ENCODE measurements around the gene DQX1. TPM values are rescaled to one million over a fixed set of nuclear protein-coding genes. Genes with fewer than 3 reads are reported as not detected.

The DQX1 gene
- total and polyA plus RNA-seq, 2 of the 8 experiments (the other 6 are each of a cell fraction or from before 2014, with no cell fraction given) = 0.76 to 1.1 TPM

GRCh38 chr2:74495440-74495839 lies 30.6 kb downstream of the DQX1 start:
- H3K4ac ChIP-seq (replicated peaks; ENCODE audit: insufficient read length, low read depth, low read length) = no peak overlapping the region
- 75% methylated on average over 1 of the region's 1 CpG; no CpG with 5 or more reads in 1 of the 2 experiments for WGBS, 2 experiments (ENCODE audit: extremely low coverage in 1 of 2, insufficient coverage in 1 of 2, insufficient read length in 1 of 2, insufficient replicate concordance in 2 of 2, low coverage in 1 of 2, low lambda C conversion rate in 2 of 2, missing lambda C conversion rate in 1 of 2)
- H4K8ac ChIP-seq (ENCODE audit: extremely low read depth, insufficient read depth, low read length) = no peak overlapping the region
- no peak overlapping the region for H2AFZ ChIP-seq (ENCODE audit: low read length)
- no peaks in the 10 kb centered on the region for H3K79me2 ChIP-seq (ENCODE audit: control insufficient read depth in 1 of 2, insufficient read depth in 2 of 2, low read length in 2 of 2)
- peaks cover 7 to 20% (median 17%) of the 10 kb centered on the region in 4 experiments for H3K36me3 ChIP-seq (ENCODE audit: control insufficient read depth in 2 of 4, insufficient read depth in 4 of 4, low read length in 3 of 4)
- no peak overlapping the region for H3K4me2 ChIP-seq (ENCODE audit: insufficient read depth in 1 of 2, low read depth in 2 of 2, low read length in 2 of 2)
- DNase-seq (ENCODE audit: low read depth in 1 of 2, low spot score in 2 of 2) (no peak), FAIRE-seq (no peak)
- peaks cover 1 to 12% of the 10 kb centered on the region in 2 experiments for H4K20me1 ChIP-seq (replicated peaks in 1 of 2; ENCODE audit: control insufficient read depth in 1 of 2, insufficient read depth in 2 of 2, low read length in 2 of 2)
- no peak overlapping the region for H2BK12ac ChIP-seq (ENCODE audit: low read depth, low read length)
- H2BK120ac ChIP-seq (replicated peaks; ENCODE audit: low read depth, low read length) = no peak overlapping the region
- no peak overlapping the region for H2BK15ac ChIP-seq (ENCODE audit: low read length)
- no peak overlapping the region for H4K91ac ChIP-seq (replicated peaks; ENCODE audit: insufficient read length, low read length)
- no peak overlapping the region for H2BK20ac ChIP-seq (ENCODE audit: low read length)
- no peak overlapping the region for H2BK5ac ChIP-seq (ENCODE audit: low read depth, low read length)
- H3K4me3 ChIP-seq (ENCODE audit: extremely low read depth in 1 of 4, insufficient read depth in 2 of 4, low read depth in 3 of 4, low read length in 4 of 4) = no peak overlapping the region
- H3K9ac ChIP-seq (replicated peaks in 1 of 4; ENCODE audit: extremely low read depth in 1 of 4, low read depth in 3 of 4, low read length in 3 of 4) = no peak overlapping the region
- no peaks in the 10 kb centered on the region for H3K79me1 ChIP-seq (ENCODE audit: low read depth, low read length)
- no peak overlapping the region for H4K5ac ChIP-seq (ENCODE audit: insufficient read length, low read depth, low read length)
- H3K18ac ChIP-seq (ENCODE audit: extremely low read depth, low read length) = no peak overlapping the region
- peaks cover 20% of the 10 kb centered on the region; the same call in 1 of the 2 replicates for H3K23me2 ChIP-seq (ENCODE audit: low read depth, low read length)
- no peaks in the 10 kb centered on the region for H3K9me3 ChIP-seq (ENCODE audit: insufficient read depth in 2 of 2, low read depth in 1 of 2, low read length in 1 of 2)
- CTCF ChIA-PET (ENCODE audit: partially characterized antibody) = interaction anchor here (0.9 to 2.1 kb wide), 2 partner anchors 12 to 93 kb away, joined by 3 to 8 read pairs; partner anchors contain the start of genes CCDC142 and TTC31
- H3K27ac ChIP-seq (ENCODE audit: low read depth, low read length) = no peak overlapping the region
- no peak overlapping the region for H3K56ac ChIP-seq (replicated peaks; ENCODE audit: insufficient read length, low read depth, low read length)
- H3K14ac ChIP-seq (ENCODE audit: insufficient read length) = no peak overlapping the region
- H3K4me1 ChIP-seq (replicated peaks in 1 of 4; ENCODE audit: control insufficient read depth in 3 of 4, insufficient read depth in 4 of 4, low read length in 3 of 4) = peaks cover 3 to 26% (median 13%) of the 10 kb centered on the region in 4 experiments
- POLR2A ChIA-PET (ENCODE audit: partially characterized antibody) = interaction anchor here (0.7 to 9.4 kb wide), 8 partner anchors 9 to 37 kb away, joined by 3 to 73 read pairs (median 18); partner anchors contain the start of genes AUP1, CCDC142, HTRA2 and MOGS
- no peak overlapping the region for H2AK5ac ChIP-seq (ENCODE audit: low read depth, low read length)
- peaks cover 43 to 56% (median 54%) of the 10 kb centered on the region in 4 experiments for H3K27me3 ChIP-seq (replicated peaks in 1 of 4; ENCODE audit: control insufficient read depth in 3 of 4, extremely low read depth in 1 of 4, insufficient read depth in 3 of 4, low read length in 3 of 4)
- H3K23ac ChIP-seq (ENCODE audit: insufficient read length) = no peak overlapping the region
- TF ChIP-seq YY1 (IDR thresholded peaks at IDR 0.05; ENCODE audit: low read depth, low read length) (no peak), KDM5A (IDR thresholded peaks at IDR 0.05; ENCODE audit: low read length) (no peak), POU5F1 (IDR thresholded peaks at IDR 0.05; ENCODE audit: low read depth, low read length) (no peak), CTCF (IDR thresholded peaks at IDR 0.05; ENCODE audit: control extremely low read depth in 1 of 3, insufficient read depth in 1 of 3, low read depth in 1 of 3, low read length in 3 of 3) (no peak), EP300 (IDR thresholded peaks at IDR 0.05; ENCODE audit: borderline replicate concordance in 1 of 2, low read depth in 2 of 2, low read length in 2 of 2) (no peak), ATF2 (IDR thresholded peaks at IDR 0.05; ENCODE audit: low read length) (no peak), RXRA (IDR thresholded peaks at IDR 0.05; ENCODE audit: insufficient read depth, low read depth, low read length) (no peak), POLR2AphosphoS5 (IDR thresholded peaks at IDR 0.05; ENCODE audit: low read depth, low read length) (no peak), SP1 (IDR thresholded peaks at IDR 0.05; ENCODE audit: low read depth, low read length) (no peak)
